Jurkat, Clone E6-1 (cell line): ENCODE results near the gene MAPKAP1.
"Not testable (repeated sequence)": the region's sequence is repeated elsewhere in the genome, so short reads cannot be mapped to it uniquely, and the experiment has no call there.

Experiments used
- DNase-seq: peaks from one replicate; pipeline ENCODE4 v3.0.0-alpha.2; 2011; ENCODE audit warnings: low read depth, low spot score
- H3K4me3 ChIP-seq: 2 replicates; pipeline ENCODE4 v1.5.1; 2011; ENCODE audit warnings: mild to moderate bottlenecking, low read length, control low read depth, moderate library complexity

MAPKAP1 gene

DNA sequence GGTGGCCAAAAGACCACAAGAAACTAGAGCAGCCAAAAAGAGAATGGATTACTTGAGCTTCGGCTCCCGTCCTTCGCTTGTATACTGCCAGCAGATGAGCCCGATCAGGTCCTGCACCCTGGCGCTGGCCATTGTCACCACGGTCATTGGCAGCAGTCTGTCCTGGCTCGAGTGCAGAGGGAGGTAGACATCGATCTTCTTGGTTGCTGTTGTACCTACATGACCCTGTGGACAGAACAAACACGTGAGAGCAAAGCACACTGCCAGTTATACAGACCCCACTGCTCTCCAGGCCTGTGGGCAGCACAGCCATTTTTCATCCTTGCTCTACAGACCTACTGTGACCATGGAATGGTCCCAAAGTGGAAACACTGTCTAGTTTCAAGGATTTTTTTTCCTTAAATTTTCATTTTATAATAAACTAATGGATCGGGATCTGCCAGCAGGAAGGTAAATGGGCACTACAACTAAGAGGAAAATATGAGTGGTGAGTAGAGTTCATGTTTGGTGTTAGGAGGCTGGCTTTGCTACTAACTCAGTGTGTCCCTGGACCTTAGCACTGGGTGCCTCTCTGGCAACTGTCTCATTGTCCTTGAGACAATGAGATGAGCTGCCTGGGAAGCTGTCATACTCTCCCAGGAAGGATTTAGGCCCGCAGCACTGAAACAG lies 121.4 kb downstream of the MAPKAP1 start:
- no peak overlapping the region for H3K4me3 ChIP-seq
- DNase-seq = no peak

DNA sequence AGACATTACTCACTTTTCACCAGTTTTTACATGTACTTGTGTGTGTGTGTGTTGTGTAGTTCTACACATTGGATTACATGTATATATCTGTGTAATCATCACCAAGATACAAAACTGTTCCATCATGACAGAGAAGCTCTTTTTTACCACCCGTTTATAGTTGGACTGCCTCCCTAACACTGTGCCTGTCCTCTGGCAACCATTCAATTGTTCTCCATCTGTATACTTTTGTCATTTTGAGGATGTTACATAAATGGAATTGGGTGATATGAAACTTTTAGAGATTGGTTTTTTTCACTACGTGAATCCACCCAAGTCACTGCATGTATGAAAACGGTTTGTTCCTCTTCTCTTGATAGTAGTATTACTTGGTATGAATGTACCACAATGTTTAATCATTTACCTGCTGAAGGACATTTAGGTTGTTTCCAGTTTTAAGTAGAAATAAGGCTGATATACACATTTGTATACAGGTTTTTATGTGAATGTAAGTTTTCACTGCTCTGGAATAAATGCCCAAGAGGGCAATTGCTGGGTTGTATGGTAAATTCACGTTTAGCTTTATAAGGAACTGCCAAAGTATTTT lies 126.2 kb downstream of the MAPKAP1 start:
- no peak overlapping the region for H3K4me3 ChIP-seq
- no peak for DNase-seq

GRCh38 chr9:125579030-125579932 lies 127.7 kb downstream of the MAPKAP1 start:
- no peak for DNase-seq
- H3K4me3 ChIP-seq = no peak overlapping the region

DNA sequence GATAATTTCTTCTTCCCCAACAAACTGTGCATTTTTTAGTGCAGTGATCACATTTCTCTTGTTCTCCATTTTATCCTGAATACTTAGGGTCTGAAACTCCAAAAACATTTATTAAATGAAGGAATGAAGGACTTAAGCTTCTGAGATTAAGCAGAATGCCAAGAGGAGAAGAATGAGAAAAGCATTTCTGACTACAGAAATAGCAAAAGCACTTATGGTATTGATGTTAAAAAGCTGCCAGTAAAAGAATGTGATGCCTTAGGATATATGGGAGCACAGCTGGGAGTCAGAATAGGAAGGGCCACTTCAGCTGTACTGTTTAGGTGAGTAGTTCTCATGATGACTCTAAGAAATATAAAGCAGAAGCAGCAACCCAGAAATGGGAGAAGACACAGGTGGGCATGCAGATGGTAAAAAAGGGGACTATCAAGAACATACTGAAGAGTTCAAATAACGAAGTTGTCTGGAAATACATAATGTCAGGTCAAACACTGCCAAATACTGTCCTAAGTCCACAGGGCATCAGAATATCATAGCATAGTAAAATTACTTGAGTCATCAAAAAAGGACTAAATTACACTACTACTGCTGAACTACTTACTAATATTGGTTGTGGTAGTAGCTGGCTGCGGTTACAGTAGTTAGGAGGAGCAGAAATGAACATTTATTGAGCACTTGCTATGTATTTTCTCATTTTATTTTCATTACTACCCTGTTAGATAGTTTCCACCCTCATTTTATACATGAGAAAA lies 132.7 kb downstream of the MAPKAP1 start:
- no peak overlapping the region for H3K4me3 ChIP-seq
- no peak for DNase-seq

DNA sequence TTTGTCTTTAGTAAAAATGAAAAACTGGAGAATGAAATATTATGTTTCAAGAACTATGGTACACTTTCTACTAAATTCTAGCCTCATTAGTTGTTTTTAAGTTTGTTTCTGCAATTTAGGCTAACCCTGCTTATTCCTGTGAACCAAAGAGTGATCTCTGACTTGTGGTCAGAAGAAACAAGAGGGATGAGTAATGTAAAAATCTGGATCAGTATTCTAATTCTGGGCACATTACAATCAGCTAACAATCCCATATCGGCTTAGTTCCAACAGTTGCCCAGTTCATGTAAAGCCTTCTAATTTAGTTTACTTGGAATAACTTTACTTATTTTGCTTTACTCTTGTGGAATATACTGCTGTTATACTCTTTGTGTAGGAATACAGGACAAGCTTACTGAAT lies 134.5 kb downstream of the MAPKAP1 start:
- DNase-seq, H3K4me3 ChIP-seq: not testable (repeated sequence)

DNA sequence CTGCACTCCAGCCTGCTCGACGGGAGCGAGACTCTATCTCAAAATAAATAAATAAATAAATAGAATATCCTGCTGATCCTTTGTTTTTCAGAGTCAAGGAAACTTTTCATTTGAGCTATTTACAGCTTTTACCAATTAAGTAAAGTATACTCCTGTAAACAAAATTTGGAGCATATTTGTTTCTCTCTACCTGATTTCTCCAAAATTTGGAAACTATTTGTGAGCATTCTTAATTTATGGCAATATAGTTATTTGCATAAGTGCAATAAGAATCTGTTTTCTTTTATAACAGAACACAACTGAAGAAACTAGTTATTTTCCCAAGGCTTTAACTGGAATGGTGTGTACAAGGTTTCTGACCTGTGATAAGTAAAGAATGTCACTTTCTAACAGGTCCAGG lies 135.2 kb downstream of the MAPKAP1 start:
- not testable (repeated sequence) for DNase-seq, H3K4me3 ChIP-seq

- DNase-seq = no peak
- no peak overlapping the region for H3K4me3 ChIP-seq
These were observed 136.8 kb downstream of the MAPKAP1 start for GRCh38 chr9:125570246-125570645.

DNA sequence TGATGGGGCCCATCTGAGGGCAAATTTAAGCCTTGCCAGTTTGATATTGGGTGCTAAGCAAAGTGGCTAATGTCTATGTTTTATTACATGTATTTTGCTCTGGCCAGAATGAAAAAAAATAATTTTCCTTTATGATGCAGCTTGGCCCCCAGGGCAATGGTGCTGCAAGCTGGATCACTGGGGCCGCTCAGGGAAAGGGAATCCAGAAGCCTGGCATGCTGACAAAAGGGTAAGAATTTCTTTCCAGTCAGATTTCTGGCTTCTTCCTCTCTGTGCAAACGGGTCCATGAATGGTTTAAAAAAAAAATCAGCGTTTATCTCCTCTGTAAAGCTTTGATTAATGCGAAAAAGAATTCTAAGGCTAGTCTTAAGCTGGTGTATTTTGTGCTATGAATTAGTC lies 138.4 kb downstream of the MAPKAP1 start:
- DNase-seq = no peak
- no peak overlapping the region for H3K4me3 ChIP-seq

DNA sequence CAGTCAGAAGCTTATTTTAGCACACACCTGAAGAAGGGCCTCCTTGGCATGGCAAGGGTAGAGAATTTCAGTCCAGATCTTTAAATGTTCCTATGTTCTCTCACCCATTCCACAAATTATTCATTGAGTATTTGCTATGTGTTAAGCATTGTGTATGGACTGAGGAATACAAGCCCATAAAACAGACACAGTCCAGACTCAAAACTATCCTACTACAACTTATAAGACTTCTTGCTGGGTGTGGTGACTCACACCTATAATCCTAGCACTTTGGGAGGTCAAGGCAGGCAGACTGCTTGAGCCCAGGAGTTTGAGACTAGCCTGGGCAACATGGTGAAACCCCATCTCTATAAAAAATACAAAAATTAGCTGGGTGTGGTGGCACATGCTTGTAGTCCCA lies 141.0 kb downstream of the MAPKAP1 start:
- not testable (repeated sequence) for H3K4me3 ChIP-seq, DNase-seq

DNA sequence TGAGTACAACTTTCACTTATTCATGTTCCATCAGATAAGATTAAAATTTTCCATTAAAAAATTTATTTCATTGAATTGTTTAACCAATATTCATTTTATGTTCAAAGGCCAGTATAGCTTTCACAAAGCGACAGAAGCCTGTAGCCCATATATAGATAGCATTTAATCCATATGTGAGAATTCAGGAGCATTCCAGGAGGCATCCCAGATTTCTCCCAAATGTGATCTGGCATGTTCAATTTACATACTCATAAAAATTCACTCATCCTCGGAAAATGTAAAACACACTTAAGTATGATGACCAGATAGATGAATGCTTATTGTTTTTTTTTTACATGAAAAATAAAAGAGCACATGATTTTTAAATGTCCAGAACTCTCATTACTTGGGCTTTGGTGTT lies 141.9 kb downstream of the MAPKAP1 start:
- H3K4me3 ChIP-seq = no peak overlapping the region
- no peak for DNase-seq

GRCh38 chr9:125564631-125565030 lies 142.4 kb downstream of the MAPKAP1 start:
- no peak overlapping the region for H3K4me3 ChIP-seq
- DNase-seq = no peak

- DNase-seq = no peak
- H3K4me3 ChIP-seq = no peak overlapping the region
These were observed 145.4 kb downstream of the MAPKAP1 start for GRCh38 chr9:125561509-125562148.

- DNase-seq = no peak
- H3K4me3 ChIP-seq = no peak overlapping the region
These were observed 147.1 kb downstream of the MAPKAP1 start for GRCh38 chr9:125559894-125560293.

DNA sequence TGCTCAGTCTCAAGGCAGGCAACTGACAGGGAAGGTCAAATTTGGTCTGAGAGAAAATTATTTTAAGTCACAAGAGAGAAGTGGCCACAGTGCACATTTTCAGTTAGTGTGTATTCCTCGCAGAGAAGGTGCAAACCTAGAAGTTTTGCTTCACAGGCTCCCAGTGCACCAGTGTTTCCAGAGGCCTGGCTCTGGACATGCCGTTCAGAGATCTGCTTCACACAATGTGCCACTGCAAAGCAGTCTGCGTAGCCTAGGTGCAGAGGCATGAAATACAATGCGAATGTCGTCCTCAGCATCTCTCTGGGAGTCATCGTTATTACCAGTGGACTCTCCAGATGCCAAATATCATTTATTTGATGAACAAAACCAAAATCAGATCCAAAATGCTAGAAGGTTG lies 147.8 kb downstream of the MAPKAP1 start:
- no peak for DNase-seq
- no peak overlapping the region for H3K4me3 ChIP-seq

- peak; percentile 70 for DNase-seq
- H3K4me3 ChIP-seq = no peak overlapping the region
These were observed 148.4 kb downstream of the MAPKAP1 start for GRCh38 chr9:125558453-125559092.

DNA sequence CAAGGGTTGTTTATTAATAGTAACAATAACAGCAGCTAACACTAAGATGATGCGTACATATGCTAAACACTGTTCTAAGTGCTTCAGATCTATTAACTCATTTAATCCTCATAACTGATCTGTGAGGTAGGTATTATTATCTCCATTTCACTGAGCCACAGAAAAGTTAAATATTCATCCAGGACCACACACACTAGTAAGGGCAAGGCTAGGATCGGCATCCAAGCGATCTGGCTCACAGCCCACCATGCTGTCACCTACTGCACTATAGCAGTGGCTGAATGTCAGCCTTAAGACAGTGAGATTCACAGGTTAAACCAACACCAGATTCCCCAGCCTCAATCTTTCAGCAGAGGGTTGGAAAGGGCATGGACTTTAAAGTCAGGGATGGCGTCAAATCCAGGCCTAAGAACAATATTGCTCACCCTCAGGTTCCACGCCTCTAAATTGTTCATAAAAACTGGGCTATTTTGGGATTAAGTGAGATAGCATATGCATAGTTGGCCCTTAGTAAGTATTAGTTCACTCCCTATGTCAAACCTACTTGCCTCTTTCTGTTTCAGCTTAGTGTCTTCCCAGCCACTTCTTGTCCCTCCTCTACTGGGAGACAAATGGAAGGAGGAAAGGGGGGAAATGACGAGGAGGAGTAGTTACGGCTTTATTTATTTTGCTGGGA lies 150.8 kb downstream of the MAPKAP1 start:
- no peak overlapping the region for H3K4me3 ChIP-seq
- DNase-seq = no peak

GRCh38 chr9:125554726-125555125 lies 152.3 kb downstream of the MAPKAP1 start:
- H3K4me3 ChIP-seq = no peak overlapping the region
- DNase-seq = no peak

DNA sequence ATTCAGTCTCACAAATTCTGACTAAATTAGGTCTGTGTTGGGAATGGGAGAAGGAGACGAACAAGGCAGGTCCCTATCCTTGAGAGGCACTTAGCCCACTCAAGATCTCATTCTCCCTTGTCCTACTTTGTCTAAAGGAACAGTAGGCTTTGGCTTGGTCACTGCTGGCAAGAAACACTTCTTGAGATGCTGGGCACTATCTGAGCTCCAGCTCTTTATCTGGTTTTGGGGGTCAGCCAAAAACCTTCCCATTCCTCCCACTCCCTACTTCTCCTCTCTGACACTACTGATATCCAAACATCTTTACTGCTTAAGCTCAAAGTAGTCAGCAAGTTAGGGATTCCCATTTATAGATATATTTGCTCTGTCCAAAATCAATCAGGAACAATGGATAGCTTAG lies 155.2 kb downstream of the MAPKAP1 start:
- no peak for DNase-seq

More for the DNA sequence above, 155.2 kb downstream of the MAPKAP1 start:
- no peak overlapping the region for H3K4me3 ChIP-seq
